Neural crest cell (in vitro differentiated cells): Measurements from ENCODE around the gene PJA2. TPM values are rescaled to one million over a fixed set of nuclear protein-coding genes. Genes with fewer than 3 reads are reported as not detected.
"Not testable (repeated sequence)": the region's sequence is repeated elsewhere in the genome, so short reads cannot be mapped to it uniquely, and the experiment has no call there.

ENCODE experiments used
- DNase-seq: peaks from one replicate; pipeline ENCODE4 v3.0.0; 2021; ENCODE audit warnings: low read depth, mixed read lengths, low spot score
- H3K27ac Mint-ChIP-seq: one replicate; pipeline ENCODE4 v1.8.0; 2021; ENCODE audit warnings: mild to moderate bottlenecking, mixed read lengths; ENCODE audit not compliant: unreplicated experiment
- H3K27me3 Mint-ChIP-seq: 2 replicates; pipeline ENCODE4 v1.8.0; 2021; ENCODE audit warnings: low read depth, mild to moderate bottlenecking, mixed read lengths
- H3K36me3 Mint-ChIP-seq: 2 replicates; pipeline ENCODE4 v1.8.0; 2021; ENCODE audit warnings: low read depth, mild to moderate bottlenecking, mixed read lengths
- H3K4me1 Mint-ChIP-seq: 2 replicates; pipeline ENCODE4 v1.8.0; 2021; ENCODE audit warnings: mixed read lengths
- H3K4me3 Mint-ChIP-seq: one replicate; pipeline ENCODE4 v1.8.0; 2021; ENCODE audit warnings: mild to moderate bottlenecking, mixed read lengths
- H3K9me3 Mint-ChIP-seq: 2 replicates; pipeline ENCODE4 v1.8.0; 2021; ENCODE audit warnings: mixed read lengths
- CTCF ChIP-seq: fragments of 200-600 bp; sonication (generic); conservative IDR thresholded peaks from 2 replicates; pipeline ENCODE4 v1.5.0; 2021; ENCODE audit warnings: antibody characterized with exemption, mild to moderate bottlenecking
- total RNA-seq: library from RNA; stranded (reverse); gene quantifications from 2 replicates; pipeline ENCODE4 v1.2.1, GENCODE V29; 2021

Gene PJA2
- total RNA-seq, 1 donor from 2014 or later: 51.2 TPM

GRCh38 chr5:109451146-109451545 is 41.4 kb upstream of the PJA2 start:
- DNase-seq: no peak
- TF ChIP-seq CTCF: no peak
- H3K36me3 Mint-ChIP-seq: no peaks in the 10 kb centered on the region
- H3K27me3 Mint-ChIP-seq: no peaks in the 10 kb centered on the region
- H3K4me3 Mint-ChIP-seq: no peak overlapping the region
- no peaks in the 10 kb centered on the region for H3K9me3 Mint-ChIP-seq
- H3K4me1 Mint-ChIP-seq: peaks cover 24% of the 10 kb centered on the region
- no peak overlapping the region for H3K27ac Mint-ChIP-seq

GRCh38 chr5:109450129-109450877 is 40.5 kb upstream of the PJA2 start:
- Mint-ChIP-seq H3K9me3 (no peaks in the 10 kb centered on the region), H3K4me1 (peaks cover 16% of the 10 kb centered on the region), H3K4me3 (peak overlapping the region; percentile 4), H3K36me3 (no peaks in the 10 kb centered on the region), H3K27me3 (no peaks in the 10 kb centered on the region), H3K27ac (no peak overlapping the region)
- no peak for DNase-seq
- no peak for TF ChIP-seq CTCF

- no peak for TF ChIP-seq CTCF
- H3K4me3 Mint-ChIP-seq: no peak overlapping the region
- no peaks in the 10 kb centered on the region for H3K36me3 Mint-ChIP-seq
- H3K27me3 Mint-ChIP-seq: no peaks in the 10 kb centered on the region
- no peak for DNase-seq
- H3K27ac Mint-ChIP-seq: no peak overlapping the region
- H3K9me3 Mint-ChIP-seq: peaks cover 5% of the 10 kb centered on the region
- H3K4me1 Mint-ChIP-seq: peaks cover 13% of the 10 kb centered on the region
Measured at GRCh38 chr5:109448838-109449237, 39.1 kb upstream of the PJA2 start.

- TF ChIP-seq CTCF: no peak
- no peaks in the 10 kb centered on the region for H3K27me3 Mint-ChIP-seq
- DNase-seq: no peak
- no peak overlapping the region for H3K27ac Mint-ChIP-seq
- no peak overlapping the region for H3K4me3 Mint-ChIP-seq
- peaks cover 3% of the 10 kb centered on the region for H3K9me3 Mint-ChIP-seq
- H3K36me3 Mint-ChIP-seq: peaks cover 5% of the 10 kb centered on the region
- no peaks in the 10 kb centered on the region for H3K4me1 Mint-ChIP-seq
Measured at GRCh38 chr5:109439590-109439989, 29.8 kb upstream of the PJA2 start.

GRCh38 chr5:109426075-109426474 is 16.3 kb upstream of the PJA2 start:
- peaks cover 2% of the 10 kb centered on the region for H3K36me3 Mint-ChIP-seq
- TF ChIP-seq CTCF: no peak
- H3K27me3 Mint-ChIP-seq: no peaks in the 10 kb centered on the region
- no peak overlapping the region for H3K4me3 Mint-ChIP-seq
- H3K9me3 Mint-ChIP-seq: peaks cover 5% of the 10 kb centered on the region
- H3K4me1 Mint-ChIP-seq: peaks cover 19% of the 10 kb centered on the region
- H3K27ac Mint-ChIP-seq: no peak overlapping the region
- no peak for DNase-seq

GRCh38 chr5:109425521-109425920 is 15.7 kb upstream of the PJA2 start:
- H3K4me1 Mint-ChIP-seq: peaks cover 19% of the 10 kb centered on the region
- not testable (repeated sequence) for H3K27me3 Mint-ChIP-seq, H3K9me3 Mint-ChIP-seq, H3K4me3 Mint-ChIP-seq, H3K36me3 Mint-ChIP-seq, H3K27ac Mint-ChIP-seq, DNase-seq
